ENCODE measurements around the gene C19orf47.
"Not testable (repeated sequence)": the region's sequence is repeated elsewhere in the genome, so short reads cannot be mapped to it uniquely, and the experiment has no call there.

The C19orf47 gene

GRCh38 chr19:40376286-40376862 is 28.2 kb upstream of the C19orf47 start:
- DNase-seq (ENCODE audit: low spot score), result no peak

GRCh38 chr19:40374084-40374483 is 25.9 kb upstream of the C19orf47 start:
- DNase-seq (ENCODE audit: low spot score), result no peak

- no peak for DNase-seq (ENCODE audit: low spot score)
Observed at GRCh38 chr19:40371802-40372122, 23.6 kb upstream of the C19orf47 start.

- DNase-seq (ENCODE audit: low spot score), result no peak
Observed at GRCh38 chr19:40370997-40371801, 23.0 kb upstream of the C19orf47 start.

DNA sequence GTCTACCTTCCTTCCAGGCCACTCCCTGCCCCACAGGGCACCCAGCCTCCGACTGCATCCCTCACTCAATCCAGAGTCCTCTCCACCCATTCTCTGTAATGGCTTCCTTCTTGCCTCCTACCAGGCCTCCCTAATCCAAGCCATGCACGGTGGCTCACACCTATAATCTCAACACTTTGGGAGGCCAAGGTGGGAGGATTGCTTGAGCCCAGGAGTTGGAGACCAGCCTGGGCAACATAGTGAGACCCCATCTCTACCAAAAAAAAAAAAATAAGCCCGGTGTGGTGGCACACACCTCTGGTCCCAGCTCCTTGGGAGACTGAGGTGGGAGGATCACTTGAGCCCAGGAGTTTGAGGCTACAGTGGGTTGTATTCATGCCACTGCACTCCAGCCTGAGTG is 22.1 kb upstream of the C19orf47 start:
- not testable (repeated sequence) for DNase-seq (ENCODE audit: low spot score)

GRCh38 chr19:40369797-40370196 is 21.6 kb upstream of the C19orf47 start:
- DNase-seq (ENCODE audit: low spot score), result no peak

GRCh38 chr19:40367577-40368434 is 19.6 kb upstream of the C19orf47 start:
- no peak for DNase-seq (ENCODE audit: low spot score)

- DNase-seq (ENCODE audit: low spot score), result no peak
Observed at GRCh38 chr19:40366697-40367561, 18.7 kb upstream of the C19orf47 start.

- DNase-seq (ENCODE audit: low spot score), result peak; percentile 66
Observed at GRCh38 chr19:40365613-40366401, 17.6 kb upstream of the C19orf47 start.

- DNase-seq (ENCODE audit: low spot score), result no peak
Observed at GRCh38 chr19:40365010-40365409, 16.8 kb upstream of the C19orf47 start.

GRCh38 chr19:40363069-40363468 is 14.9 kb upstream of the C19orf47 start:
- DNase-seq (ENCODE audit: low spot score), result no peak

- no peak for DNase-seq (ENCODE audit: low spot score)
Observed at GRCh38 chr19:40362160-40362559, 14.0 kb upstream of the C19orf47 start.

DNA sequence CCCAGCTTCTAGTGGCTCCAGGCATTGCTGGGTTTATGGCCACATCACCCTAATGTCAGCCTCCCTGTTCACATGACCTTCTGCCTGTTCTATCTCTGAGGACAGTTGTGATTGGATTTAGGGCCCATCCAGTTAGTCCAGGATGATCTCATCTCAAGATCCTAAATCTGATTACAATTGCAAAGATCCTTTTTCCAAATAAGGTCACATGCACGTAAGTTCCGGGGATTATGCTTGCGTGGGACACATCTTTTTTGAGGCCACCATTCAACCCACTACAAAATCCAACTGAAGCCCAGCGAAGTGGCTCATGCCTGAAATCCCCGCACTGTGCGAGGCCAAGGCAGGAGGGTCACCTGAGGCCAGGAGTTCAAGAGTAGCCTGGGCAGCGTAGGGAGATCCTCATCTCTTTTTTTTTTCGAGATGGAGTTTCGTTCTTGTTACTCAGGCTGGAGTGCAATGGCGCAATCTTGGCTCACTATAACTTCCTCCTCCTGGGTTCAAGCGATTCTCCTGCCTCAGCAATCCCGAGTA is 12.6 kb upstream of the C19orf47 start:
- no peak for DNase-seq (ENCODE audit: low spot score)

GRCh38 chr19:40360020-40360707 is 12.0 kb upstream of the C19orf47 start:
- no peak for DNase-seq (ENCODE audit: low spot score)

DNA sequence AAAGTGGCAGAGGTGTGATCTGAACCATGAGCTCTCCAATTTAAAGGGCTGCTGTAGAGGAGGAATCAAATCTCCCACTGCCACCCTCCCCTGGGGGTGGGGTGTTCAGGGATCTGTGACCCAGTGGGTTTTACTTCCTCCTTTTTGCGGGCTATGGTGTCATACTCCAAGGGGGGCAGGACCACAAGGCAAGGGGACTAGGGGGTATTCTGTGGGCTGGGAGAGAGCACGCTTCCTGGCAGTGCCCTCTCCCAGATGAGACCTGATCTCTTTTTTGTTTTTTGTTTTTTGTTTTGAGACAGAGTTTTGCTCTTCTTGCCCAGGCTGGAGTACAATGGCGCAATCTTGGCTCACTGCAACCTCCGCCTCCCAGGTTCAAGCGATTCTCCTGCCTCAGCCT is 10.6 kb upstream of the C19orf47 start:
- DNase-seq (ENCODE audit: low spot score), result no peak

- no peak for DNase-seq (ENCODE audit: low spot score)
Observed at GRCh38 chr19:40357640-40358039, 9.4 kb upstream of the C19orf47 start.

GRCh38 chr19:40356681-40357595 is 8.7 kb upstream of the C19orf47 start:
- no peak for DNase-seq (ENCODE audit: low spot score)

DNA sequence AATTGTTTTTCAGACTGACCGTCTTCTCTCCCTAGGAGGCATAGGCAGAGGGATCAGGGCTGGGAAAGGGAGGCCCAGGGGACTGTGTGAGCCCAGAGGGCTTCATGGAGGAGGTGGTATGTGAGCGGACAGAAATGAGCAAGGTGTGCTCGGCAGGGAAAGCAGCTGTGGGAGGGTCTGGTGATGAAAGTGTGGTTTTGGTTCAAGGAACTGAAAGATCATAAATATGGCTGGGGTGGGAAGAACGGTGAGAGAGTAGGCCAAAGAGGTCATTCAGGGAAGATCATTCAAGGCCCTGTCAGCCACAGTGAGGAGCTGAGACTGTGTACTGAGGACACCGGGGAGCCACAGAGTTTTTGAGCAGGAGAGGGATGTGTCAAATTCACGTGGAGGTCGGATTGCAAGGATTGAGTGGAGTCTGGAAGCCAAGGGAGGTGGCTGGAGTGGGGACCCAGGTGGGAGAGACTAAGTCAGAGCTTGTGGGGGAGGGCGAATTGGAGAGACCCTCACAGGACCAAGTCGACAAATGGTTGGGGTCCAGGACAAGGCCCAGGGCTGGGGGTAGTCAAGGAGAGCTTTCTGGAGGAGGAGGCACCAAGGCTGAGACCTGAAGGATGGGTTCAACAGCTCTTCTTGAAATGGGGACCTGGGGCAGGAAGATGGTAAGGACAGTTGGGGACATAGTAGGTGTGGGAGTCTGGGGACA is 7.9 kb upstream of the C19orf47 start:
- DNase-seq (ENCODE audit: low spot score), result no peak
